D721Med (cell line): ENCODE measurements around the gene FAM117B.

Experiments
- DNase-seq: peaks from one replicate; pipeline ENCODE4 v3.0.0; 2011; ENCODE audit warnings: low spot score; ENCODE audit not compliant: insufficient read length
- FAIRE-seq: peaks from 2 replicates; lab custom pipeline; 2011; peaks lifted over from hg19 to GRCh38; lab: Jason Lieb, UNC
- TF ChIP-seq, protein P1 (sequence below): IDR thresholded peaks from 2 replicates; pipeline ENCODE4 v1.5.1; 2012; ENCODE audit warnings: mild to moderate bottlenecking, control low read depth; ENCODE audit not compliant: insufficient read depth; ENCODE audit errors: missing control alignments

FAM117B gene

DNA sequence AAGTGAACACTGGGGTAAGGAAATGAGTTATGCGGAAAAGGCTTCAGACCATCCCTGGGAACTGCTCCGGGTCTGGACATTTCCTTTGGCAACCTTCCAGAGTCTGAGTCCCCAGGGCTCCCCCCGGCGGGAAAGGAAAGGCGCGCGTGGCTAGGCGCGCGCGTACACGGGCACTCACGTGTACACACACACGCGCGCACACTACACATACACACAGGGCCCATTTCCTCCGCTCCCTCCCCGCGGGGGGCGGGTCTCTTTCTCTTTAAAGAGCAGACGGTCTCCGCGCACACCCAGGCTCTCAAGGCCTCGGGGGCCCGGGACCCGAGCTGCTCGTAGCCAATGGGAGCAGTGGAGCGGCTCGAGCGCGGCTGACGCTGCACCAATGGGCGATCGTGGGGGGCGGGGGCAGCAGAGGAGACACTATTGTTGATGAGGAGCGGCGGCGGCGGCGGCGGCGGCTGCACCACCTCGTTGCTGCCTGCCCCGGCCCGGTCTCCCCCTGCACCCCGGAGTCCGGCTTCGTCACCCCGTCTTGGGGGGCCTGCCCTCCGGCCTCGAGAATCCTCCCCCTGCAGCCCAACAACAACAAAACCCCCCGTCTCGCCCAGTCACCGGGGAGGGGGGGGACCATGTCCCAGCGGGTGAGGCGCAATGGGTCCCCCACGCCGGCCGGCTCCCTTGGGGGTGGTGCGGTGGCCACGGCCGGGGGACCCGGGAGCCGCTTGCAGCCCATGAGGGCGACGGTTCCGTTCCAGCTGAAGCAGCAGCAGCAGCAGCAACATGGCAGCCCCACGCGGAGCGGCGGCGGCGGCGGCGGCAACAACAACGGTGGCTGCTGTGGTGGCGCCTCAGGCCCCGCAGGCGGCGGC, at the start of gene FAM117B:
FAM117B (plus strand) TSS at position 414 of the 872 bp plus-strand sequence; CDS start at position 633, 219 bp downstream.
- TF ChIP-seq, protein P1, sequence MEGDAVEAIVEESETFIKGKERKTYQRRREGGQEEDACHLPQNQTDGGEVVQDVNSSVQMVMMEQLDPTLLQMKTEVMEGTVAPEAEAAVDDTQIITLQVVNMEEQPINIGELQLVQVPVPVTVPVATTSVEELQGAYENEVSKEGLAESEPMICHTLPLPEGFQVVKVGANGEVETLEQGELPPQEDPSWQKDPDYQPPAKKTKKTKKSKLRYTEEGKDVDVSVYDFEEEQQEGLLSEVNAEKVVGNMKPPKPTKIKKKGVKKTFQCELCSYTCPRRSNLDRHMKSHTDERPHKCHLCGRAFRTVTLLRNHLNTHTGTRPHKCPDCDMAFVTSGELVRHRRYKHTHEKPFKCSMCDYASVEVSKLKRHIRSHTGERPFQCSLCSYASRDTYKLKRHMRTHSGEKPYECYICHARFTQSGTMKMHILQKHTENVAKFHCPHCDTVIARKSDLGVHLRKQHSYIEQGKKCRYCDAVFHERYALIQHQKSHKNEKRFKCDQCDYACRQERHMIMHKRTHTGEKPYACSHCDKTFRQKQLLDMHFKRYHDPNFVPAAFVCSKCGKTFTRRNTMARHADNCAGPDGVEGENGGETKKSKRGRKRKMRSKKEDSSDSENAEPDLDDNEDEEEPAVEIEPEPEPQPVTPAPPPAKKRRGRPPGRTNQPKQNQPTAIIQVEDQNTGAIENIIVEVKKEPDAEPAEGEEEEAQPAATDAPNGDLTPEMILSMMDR, result no peak
- FAIRE-seq (no peak), DNase-seq (peak; percentile 77)

DNA sequence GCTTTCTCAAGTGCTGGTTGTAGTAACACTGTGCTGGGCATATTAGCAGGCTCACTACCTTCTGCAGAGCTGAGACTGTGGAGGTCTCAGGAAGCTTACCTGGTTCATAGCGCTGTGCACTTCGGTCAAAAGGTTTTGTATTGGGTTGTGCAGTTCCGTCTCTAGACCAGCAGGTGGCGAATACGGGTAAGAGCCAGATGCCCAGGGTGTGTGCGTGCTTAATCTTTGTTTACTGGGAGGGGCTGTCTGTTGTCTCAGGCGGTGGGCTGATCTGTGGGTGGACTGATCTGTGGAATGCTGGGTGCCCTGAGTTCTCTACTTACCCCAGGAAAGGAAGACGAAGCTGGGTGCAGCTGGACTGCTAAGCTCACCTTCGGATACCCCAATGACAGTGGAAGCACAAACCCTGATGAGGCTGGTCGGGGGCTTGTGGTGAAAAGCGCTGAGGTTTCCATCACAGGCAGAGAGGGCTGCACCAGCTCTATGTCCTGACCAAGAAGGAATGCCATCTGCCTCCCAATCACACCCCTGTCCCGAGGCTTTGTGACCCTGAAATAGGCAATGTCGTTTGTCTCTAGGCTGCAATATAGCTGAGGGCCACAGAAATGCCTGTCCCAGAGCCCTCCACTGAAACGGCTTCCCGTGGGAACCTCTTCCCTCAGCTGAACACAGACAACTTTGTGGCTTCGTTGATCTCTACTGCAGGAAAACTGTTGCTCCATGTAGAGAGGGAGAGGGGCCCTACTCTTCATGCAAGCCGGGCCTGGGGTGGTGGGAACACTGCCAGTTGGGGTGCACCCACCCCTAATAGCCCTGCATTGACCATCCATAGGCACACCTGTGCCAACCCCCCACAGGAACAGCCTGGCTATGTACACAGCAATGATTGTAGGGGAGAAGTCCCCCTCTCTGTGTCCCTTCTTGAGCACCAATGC, 45.9 kb upstream of the FAM117B start:
- DNase-seq, result peak; percentile 68
- FAIRE-seq, result peak; percentile 77
- TF ChIP-seq, protein P1, result peak; percentile 91

DNA sequence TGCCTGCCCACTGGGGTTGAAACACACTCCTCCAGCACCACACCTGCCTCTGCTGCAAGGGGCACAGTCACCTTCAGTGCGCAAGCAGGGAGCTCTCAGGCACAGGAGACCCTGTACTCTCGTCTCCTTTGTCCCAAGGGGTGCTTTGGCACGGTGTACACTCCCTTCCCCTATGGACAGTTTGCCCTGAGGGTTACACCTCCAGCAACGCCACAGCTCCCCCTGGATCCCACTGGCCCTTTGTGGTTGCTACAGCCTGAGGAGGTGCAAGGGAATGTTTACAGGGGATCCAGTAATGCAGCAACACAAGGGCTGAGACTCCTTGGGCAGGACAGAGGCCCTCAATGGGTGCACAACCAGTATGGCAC, 45.2 kb upstream of the FAM117B start:
- TF ChIP-seq, protein P1, result no peak
- DNase-seq (no peak), FAIRE-seq (no peak)

DNA sequence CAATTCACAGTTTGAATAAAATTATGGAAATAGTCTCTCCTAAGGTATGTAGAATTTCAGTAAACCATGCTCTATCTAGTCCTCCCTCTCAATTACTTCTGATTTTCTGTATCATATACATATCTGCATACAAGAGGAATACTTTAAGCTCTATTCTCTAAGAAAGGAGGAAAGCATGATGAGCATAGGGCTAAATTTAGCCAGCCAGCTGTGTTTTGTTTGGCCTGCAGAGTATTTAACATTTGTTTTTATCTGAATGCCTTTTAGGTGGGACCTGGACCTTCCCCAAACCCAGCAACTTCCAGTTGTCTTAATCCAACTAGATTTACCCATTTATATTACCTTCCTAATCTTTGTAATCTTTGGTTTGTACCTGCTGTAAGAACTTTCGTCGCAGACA, 42.2 kb upstream of the FAM117B start:
- FAIRE-seq, result no peak
- no peak for DNase-seq
- TF ChIP-seq, protein P1, result no peak

DNA sequence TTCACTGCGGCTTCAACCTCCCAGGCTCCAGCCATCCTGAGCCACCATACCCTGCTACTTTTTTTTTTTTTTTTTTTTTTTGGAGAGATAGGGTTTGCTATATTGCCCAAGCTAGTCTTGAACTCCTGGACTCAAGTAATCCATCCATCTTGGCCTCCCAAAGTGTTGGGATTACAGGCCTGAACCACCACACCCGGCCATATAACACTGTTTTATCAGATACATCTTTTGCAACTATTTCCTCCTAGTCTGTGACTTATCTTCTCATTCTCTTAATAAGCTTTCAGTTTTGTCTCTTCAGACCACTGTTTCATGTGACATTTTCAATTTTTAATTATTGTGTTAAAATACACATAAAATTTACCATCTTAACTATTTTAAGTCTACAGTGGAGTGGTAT, 35.7 kb upstream of the FAM117B start:
- TF ChIP-seq, protein P1, result no peak
- FAIRE-seq, result no peak
- no peak for DNase-seq

DNA sequence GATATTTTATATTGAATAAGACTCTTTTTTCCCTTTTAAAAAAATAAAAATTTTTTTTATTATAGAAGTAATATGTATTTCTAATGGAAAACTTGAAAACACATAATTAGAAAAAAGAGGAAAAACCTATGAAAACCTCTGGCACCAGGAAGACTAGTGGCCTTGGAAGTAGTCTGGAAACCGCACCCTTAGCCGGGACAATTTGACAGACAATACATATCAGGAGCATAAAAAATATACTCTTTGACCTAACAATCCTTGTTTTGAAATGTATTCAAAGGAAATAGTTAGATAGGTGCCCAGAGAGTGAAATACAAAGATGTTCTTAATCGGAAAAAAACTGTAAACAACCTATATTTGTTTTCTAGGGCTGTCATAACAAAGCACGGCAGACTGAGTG, 34.9 kb upstream of the FAM117B start:
- DNase-seq (no peak), FAIRE-seq (no peak)
- TF ChIP-seq, protein P1, result no peak
